Measurements from ENCODE around the gene ABITRAM.

DNA sequence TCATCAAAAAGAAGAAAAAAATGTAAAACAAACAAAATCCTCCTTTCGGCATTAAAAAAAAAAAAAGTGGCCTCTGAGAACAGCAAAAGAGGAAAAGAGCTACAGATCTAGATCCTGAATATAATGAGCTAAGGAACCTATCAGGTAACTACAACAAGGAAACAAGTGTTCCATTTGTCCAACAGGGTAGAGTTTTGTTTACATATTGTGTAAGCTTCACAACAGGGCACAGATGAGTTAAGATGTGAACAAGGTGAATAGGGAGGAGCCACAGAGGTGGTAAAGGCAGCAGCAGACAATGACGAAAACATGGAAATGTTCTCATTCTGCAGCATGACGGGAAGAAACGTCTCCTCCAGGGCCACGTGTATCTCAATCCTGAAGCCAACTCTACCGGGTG lies 14.7 kb upstream of the ABITRAM start:
- no peak for TF ChIP-seq POLR2A (IDR thresholded peaks at IDR 0.05)
- TF ChIP-seq, protein P1, sequence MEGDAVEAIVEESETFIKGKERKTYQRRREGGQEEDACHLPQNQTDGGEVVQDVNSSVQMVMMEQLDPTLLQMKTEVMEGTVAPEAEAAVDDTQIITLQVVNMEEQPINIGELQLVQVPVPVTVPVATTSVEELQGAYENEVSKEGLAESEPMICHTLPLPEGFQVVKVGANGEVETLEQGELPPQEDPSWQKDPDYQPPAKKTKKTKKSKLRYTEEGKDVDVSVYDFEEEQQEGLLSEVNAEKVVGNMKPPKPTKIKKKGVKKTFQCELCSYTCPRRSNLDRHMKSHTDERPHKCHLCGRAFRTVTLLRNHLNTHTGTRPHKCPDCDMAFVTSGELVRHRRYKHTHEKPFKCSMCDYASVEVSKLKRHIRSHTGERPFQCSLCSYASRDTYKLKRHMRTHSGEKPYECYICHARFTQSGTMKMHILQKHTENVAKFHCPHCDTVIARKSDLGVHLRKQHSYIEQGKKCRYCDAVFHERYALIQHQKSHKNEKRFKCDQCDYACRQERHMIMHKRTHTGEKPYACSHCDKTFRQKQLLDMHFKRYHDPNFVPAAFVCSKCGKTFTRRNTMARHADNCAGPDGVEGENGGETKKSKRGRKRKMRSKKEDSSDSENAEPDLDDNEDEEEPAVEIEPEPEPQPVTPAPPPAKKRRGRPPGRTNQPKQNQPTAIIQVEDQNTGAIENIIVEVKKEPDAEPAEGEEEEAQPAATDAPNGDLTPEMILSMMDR (IDR thresholded peaks at IDR 0.05) = no peak
